ENCODE data around the gene WDR7.

The WDR7 gene

GRCh38 chr18:56650944-56651770, at the start of gene WDR7:
Gene WDR7 (plus strand): TSS chr18:56651359. CDS start chr18:56672516, 21,157 bp downstream.
- no peaks in the 10 kb centered on the region for H3K27me3 ChIP-seq (ENCODE audit: control insufficient read depth, insufficient read depth, low read length)
- peak within 1 kb of the TSS; percentile 61 for H3K9ac ChIP-seq (ENCODE audit: low read depth, low read length)
- peak within 1 kb of the TSS; percentile 94 for H3K4me3 ChIP-seq (ENCODE audit: low read depth, low read length)
- H3K36me3 ChIP-seq (ENCODE audit: control insufficient read depth, insufficient read depth, low read length), result no peaks in the 10 kb centered on the region
- H3K9me3 ChIP-seq (ENCODE audit: control insufficient read depth, insufficient read depth, low read length), result no peaks in the 10 kb centered on the region
- H3K4me1 ChIP-seq (ENCODE audit: control insufficient read depth, insufficient read depth, low read length), result peaks cover 12% of the 10 kb centered on the region
- H3K27ac ChIP-seq (ENCODE audit: low read depth, low read length), result peak within 1 kb of the TSS; percentile 91

GRCh38 chr18:56606618-56607017, 44.5 kb upstream of the WDR7 start:
- Histone ChIP-seq H3K4me3 (ENCODE audit: low read depth, low read length) (no peak overlapping the region), H3K9ac (ENCODE audit: low read depth, low read length) (no peak overlapping the region), H3K27ac (ENCODE audit: low read depth, low read length) (no peak overlapping the region), H3K36me3 (ENCODE audit: control insufficient read depth, insufficient read depth, low read length) (peaks cover 88% of the 10 kb centered on the region), H3K27me3 (ENCODE audit: control insufficient read depth, insufficient read depth, low read length) (no peaks in the 10 kb centered on the region), H3K4me1 (ENCODE audit: control insufficient read depth, insufficient read depth, low read length) (no peaks in the 10 kb centered on the region), H3K9me3 (ENCODE audit: control insufficient read depth, insufficient read depth, low read length) (no peaks in the 10 kb centered on the region)

GRCh38 chr18:56615738-56616520, 35.2 kb upstream of the WDR7 start:
- Histone ChIP-seq H3K27me3 (ENCODE audit: control insufficient read depth, insufficient read depth, low read length) (no peaks in the 10 kb centered on the region), H3K4me3 (ENCODE audit: low read depth, low read length) (no peak overlapping the region), H3K9me3 (ENCODE audit: control insufficient read depth, insufficient read depth, low read length) (no peaks in the 10 kb centered on the region), H3K36me3 (ENCODE audit: control insufficient read depth, insufficient read depth, low read length) (peaks cover 85% of the 10 kb centered on the region), H3K9ac (ENCODE audit: low read depth, low read length) (no peak overlapping the region), H3K4me1 (ENCODE audit: control insufficient read depth, insufficient read depth, low read length) (no peaks in the 10 kb centered on the region), H3K27ac (ENCODE audit: low read depth, low read length) (no peak overlapping the region)

GRCh38 chr18:56627991-56628390, 23.2 kb upstream of the WDR7 start:
- Histone ChIP-seq H3K27me3 (ENCODE audit: control insufficient read depth, insufficient read depth, low read length) (no peaks in the 10 kb centered on the region), H3K36me3 (ENCODE audit: control insufficient read depth, insufficient read depth, low read length) (peaks cover 40% of the 10 kb centered on the region), H3K27ac (ENCODE audit: low read depth, low read length) (no peak overlapping the region), H3K9ac (ENCODE audit: low read depth, low read length) (no peak overlapping the region), H3K4me1 (ENCODE audit: control insufficient read depth, insufficient read depth, low read length) (no peaks in the 10 kb centered on the region), H3K4me3 (ENCODE audit: low read depth, low read length) (no peak overlapping the region), H3K9me3 (ENCODE audit: control insufficient read depth, insufficient read depth, low read length) (no peaks in the 10 kb centered on the region)

- Histone ChIP-seq H3K4me1 (ENCODE audit: control insufficient read depth, insufficient read depth, low read length) (peaks cover 4% of the 10 kb centered on the region; the same call in 1 of the 2 replicates), H3K27ac (ENCODE audit: low read depth, low read length) (no peak overlapping the region), H3K36me3 (ENCODE audit: control insufficient read depth, insufficient read depth, low read length) (peaks cover 19% of the 10 kb centered on the region), H3K4me3 (ENCODE audit: low read depth, low read length) (no peak overlapping the region), H3K9me3 (ENCODE audit: control insufficient read depth, insufficient read depth, low read length) (no peaks in the 10 kb centered on the region), H3K27me3 (ENCODE audit: control insufficient read depth, insufficient read depth, low read length) (no peaks in the 10 kb centered on the region), H3K9ac (ENCODE audit: low read depth, low read length) (no peak overlapping the region)
Measured at GRCh38 chr18:56632070-56633022, 18.8 kb upstream of the WDR7 start.

GRCh38 chr18:56635007-56635406, 16.2 kb upstream of the WDR7 start:
- Histone ChIP-seq H3K4me3 (ENCODE audit: low read depth, low read length) (no peak overlapping the region), H3K36me3 (ENCODE audit: control insufficient read depth, insufficient read depth, low read length) (peaks cover 19% of the 10 kb centered on the region), H3K9ac (ENCODE audit: low read depth, low read length) (no peak overlapping the region), H3K9me3 (ENCODE audit: control insufficient read depth, insufficient read depth, low read length) (no peaks in the 10 kb centered on the region), H3K27me3 (ENCODE audit: control insufficient read depth, insufficient read depth, low read length) (no peaks in the 10 kb centered on the region), H3K27ac (ENCODE audit: low read depth, low read length) (no peak overlapping the region), H3K4me1 (ENCODE audit: control insufficient read depth, insufficient read depth, low read length) (peaks cover 10% of the 10 kb centered on the region)

- H3K9ac ChIP-seq (ENCODE audit: low read depth, low read length), result peak overlapping the region; percentile 97
- H3K4me3 ChIP-seq (ENCODE audit: low read depth, low read length), result peak overlapping the region; percentile 89
- peaks cover 17% of the 10 kb centered on the region for H3K36me3 ChIP-seq (ENCODE audit: control insufficient read depth, insufficient read depth, low read length)
- peaks cover 10% of the 10 kb centered on the region for H3K4me1 ChIP-seq (ENCODE audit: control insufficient read depth, insufficient read depth, low read length)
- H3K27ac ChIP-seq (ENCODE audit: low read depth, low read length), result peak overlapping the region; percentile 95
- H3K27me3 ChIP-seq (ENCODE audit: control insufficient read depth, insufficient read depth, low read length), result no peaks in the 10 kb centered on the region
- no peaks in the 10 kb centered on the region for H3K9me3 ChIP-seq (ENCODE audit: control insufficient read depth, insufficient read depth, low read length)
Measured at GRCh38 chr18:56637176-56637575, 14.0 kb upstream of the WDR7 start.

GRCh38 chr18:56637711-56638231, 13.4 kb upstream of the WDR7 start:
- H3K4me3 ChIP-seq (ENCODE audit: low read depth, low read length), result peak overlapping the region; percentile 89
- peaks cover 11% of the 10 kb centered on the region for H3K36me3 ChIP-seq (ENCODE audit: control insufficient read depth, insufficient read depth, low read length)
- H3K9ac ChIP-seq (ENCODE audit: low read depth, low read length), result peak overlapping the region; percentile 97
- H3K4me1 ChIP-seq (ENCODE audit: control insufficient read depth, insufficient read depth, low read length), result peaks cover 10% of the 10 kb centered on the region
- H3K27ac ChIP-seq (ENCODE audit: low read depth, low read length), result peak overlapping the region; percentile 95
- H3K27me3 ChIP-seq (ENCODE audit: control insufficient read depth, insufficient read depth, low read length), result no peaks in the 10 kb centered on the region
- no peaks in the 10 kb centered on the region for H3K9me3 ChIP-seq (ENCODE audit: control insufficient read depth, insufficient read depth, low read length)

GRCh38 chr18:56638232-56639103, 12.7 kb upstream of the WDR7 start, which contains the start of gene TXNL1:
Gene TXNL1 (minus strand): TSS chr18:56638592. CDS start chr18:56638440, 152 bp downstream.
- Histone ChIP-seq H3K9ac (ENCODE audit: low read depth, low read length) (peak within 1 kb of the TSS; percentile 97), H3K27me3 (ENCODE audit: control insufficient read depth, insufficient read depth, low read length) (no peaks in the 10 kb centered on the region), H3K27ac (ENCODE audit: low read depth, low read length) (peak within 1 kb of the TSS; percentile 95), H3K4me1 (ENCODE audit: control insufficient read depth, insufficient read depth, low read length) (peaks cover 10% of the 10 kb centered on the region), H3K4me3 (ENCODE audit: low read depth, low read length) (peak within 1 kb of the TSS; percentile 89), H3K36me3 (ENCODE audit: control insufficient read depth, insufficient read depth, low read length) (peaks cover 9% of the 10 kb centered on the region), H3K9me3 (ENCODE audit: control insufficient read depth, insufficient read depth, low read length) (no peaks in the 10 kb centered on the region)

- peaks cover 10% of the 10 kb centered on the region for H3K4me1 ChIP-seq (ENCODE audit: control insufficient read depth, insufficient read depth, low read length)
- peaks cover 9% of the 10 kb centered on the region for H3K36me3 ChIP-seq (ENCODE audit: control insufficient read depth, insufficient read depth, low read length)
- peak overlapping the region; percentile 71 for H3K9ac ChIP-seq (ENCODE audit: low read depth, low read length)
- no peaks in the 10 kb centered on the region for H3K27me3 ChIP-seq (ENCODE audit: control insufficient read depth, insufficient read depth, low read length)
- H3K27ac ChIP-seq (ENCODE audit: low read depth, low read length), result peak overlapping the region; percentile 89
- H3K4me3 ChIP-seq (ENCODE audit: low read depth, low read length), result peak overlapping the region; percentile 89
- no peaks in the 10 kb centered on the region for H3K9me3 ChIP-seq (ENCODE audit: control insufficient read depth, insufficient read depth, low read length)
Measured at GRCh38 chr18:56639104-56639381, 12.1 kb upstream of the WDR7 start.

Data from HUES48 (cell line).